SH-SY5Y (cell line): ENCODE results near the gene IL1RL2.

ENCODE experiments used
- GATA2 ChIP-seq: IDR thresholded peaks from 2 replicates; pipeline ENCODE4 v1.6.1; 2011; ENCODE audit warnings: mild to moderate bottlenecking, low read depth, low read length
- GATA3 ChIP-seq: IDR thresholded peaks from 2 replicates; pipeline ENCODE4 v1.6.1; 2011; ENCODE audit warnings: low read depth, mild to moderate bottlenecking, low read length, moderate library complexity

DNA sequence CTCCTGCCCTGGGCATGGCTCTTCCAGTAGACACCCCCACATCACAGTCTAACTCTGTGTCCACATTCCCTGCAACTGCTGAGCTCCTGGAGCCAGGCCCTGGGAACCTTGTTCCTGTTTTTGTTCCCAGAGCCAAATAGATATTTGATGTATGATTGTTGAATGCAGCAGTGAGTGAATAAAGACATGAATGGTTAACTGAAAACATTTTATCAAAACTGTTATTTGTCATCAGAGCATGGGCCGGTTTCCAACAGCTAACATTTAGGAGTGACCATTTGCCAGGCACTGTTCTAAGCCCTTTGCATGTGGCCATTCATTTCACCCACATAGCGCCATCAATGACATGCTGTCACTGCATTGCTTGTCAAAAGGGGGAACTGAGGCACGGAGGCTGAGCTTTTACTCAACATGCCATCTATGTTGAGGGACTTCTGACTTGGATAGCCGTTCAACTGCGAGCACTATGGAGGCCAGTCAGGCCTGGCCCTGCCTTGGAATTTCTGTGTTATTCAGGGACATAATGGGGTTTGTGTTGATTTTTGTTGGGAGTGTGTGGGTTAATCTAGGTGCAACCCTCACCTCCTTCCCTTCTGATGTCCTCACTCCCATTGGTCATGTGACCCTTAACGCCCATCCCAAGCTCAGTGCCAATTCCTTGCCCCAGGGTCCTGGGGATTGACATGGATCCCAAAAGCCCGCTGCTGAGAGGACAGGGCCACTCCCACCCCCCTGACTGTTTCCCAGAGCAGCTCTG lies 31.7 kb upstream of the IL1RL2 start:
- no peak for TF ChIP-seq GATA2
- no peak for TF ChIP-seq GATA3
